HG03575 (cell line): ENCODE measurements around the gene DOCK1.

ENCODE experiments used
- ATAC-seq: cut with Tn5 transposase; IDR thresholded peaks from one replicate; pipeline ENCODE4 v1.9.1; 2021; ENCODE audit not compliant: unreplicated experiment, insufficient number of reproducible peaks, low FRiP score; ENCODE audit errors: extremely low read depth

DOCK1 gene

DNA sequence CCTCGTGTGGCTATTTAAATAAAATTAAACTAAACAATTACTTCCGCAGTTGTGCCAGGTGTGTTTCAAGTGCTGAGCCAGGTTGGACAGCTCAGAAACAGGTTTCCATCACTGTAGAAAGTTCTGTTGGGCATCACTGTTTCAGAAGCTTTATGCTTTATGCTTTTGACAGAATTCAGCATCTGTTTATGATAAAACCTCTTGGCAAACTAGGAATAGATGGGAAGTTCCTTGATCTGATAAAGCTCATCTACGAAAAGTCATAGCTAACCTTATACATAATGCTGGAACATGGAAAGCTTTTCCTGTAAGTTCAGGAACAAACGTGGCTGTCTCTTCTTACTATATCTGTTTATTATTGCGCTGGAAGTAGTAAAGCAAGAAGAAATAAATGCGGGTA is 143.4 kb downstream of the DOCK1 start:
- ATAC-seq = no peak

DNA sequence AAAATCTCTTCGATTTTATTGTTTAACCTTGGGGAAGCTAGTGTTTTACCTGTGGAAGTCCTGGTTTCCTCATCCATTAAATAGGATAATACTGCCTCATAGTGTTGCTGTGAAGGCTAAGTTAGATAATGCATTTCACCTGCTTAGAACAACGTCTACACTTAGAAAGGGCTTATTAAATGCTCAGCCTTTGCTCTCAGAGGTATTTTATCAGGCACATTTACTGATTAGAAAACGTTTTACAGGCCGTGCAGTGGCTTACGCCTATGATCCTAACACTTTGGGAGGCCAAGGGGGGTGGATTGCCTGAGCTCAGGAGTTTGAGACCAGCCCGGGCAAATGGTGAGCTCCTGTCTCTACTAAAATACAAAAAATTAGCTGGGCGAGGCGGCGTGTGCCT is 146.8 kb downstream of the DOCK1 start:
- no peak for ATAC-seq

DNA sequence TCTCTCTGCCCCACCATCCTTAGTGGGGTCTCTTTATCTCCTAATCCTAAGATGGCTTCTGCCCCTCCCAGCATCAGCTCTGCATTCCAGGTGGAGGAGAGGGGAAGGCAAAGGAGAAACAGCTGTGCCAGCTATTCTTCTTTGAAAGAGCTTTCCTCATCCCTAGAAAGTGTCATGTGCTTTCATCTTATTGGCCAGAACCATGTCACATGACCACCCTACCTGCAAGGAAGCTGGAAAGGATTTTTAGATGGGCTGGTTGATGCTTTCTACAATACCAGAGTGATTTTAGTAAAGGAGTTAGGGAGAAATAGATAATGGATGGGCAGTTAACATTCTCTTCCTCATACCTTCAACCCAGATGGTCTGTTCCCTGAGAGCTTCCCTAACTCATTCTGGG is 150.0 kb downstream of the DOCK1 start:
- ATAC-seq = no peak

DNA sequence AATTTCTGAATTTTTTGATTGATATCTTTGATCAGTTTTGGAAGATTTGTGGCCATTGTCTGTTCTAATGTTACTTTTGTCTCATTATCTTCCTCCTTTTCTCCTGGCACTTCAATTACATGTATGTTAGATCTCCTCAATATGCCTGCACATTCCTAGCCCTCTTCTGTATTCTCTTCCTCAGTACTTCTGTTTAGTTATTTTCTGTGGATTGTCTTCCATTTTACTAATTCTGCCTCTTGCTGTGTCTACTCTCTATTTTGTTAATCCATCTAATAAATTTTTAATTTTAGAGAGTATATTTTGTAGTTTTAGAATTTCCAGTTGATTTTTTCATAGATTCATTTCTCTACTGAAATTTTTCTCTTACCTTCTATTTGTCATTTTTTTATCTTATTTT is 154.1 kb downstream of the DOCK1 start:
- no peak for ATAC-seq

DNA sequence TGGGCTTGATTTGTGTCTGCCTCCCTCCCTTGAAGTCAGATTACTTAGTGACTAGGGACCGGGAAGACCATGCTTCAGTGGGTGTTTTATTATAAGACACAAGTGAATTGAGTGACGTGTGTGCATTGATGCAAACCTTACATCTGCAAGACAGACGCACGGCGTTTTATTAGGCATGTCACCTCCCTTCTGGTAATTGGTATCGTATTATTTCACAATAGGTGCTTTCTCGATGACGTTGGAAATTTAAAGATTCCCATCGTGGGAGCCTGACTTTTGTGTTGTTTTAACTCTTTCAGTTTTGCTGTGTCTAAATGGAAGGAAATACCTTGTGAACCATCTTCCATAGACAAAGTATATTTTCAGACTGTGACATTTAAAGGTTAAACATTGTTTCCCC is 158.5 kb downstream of the DOCK1 start:
- ATAC-seq = no peak

DNA sequence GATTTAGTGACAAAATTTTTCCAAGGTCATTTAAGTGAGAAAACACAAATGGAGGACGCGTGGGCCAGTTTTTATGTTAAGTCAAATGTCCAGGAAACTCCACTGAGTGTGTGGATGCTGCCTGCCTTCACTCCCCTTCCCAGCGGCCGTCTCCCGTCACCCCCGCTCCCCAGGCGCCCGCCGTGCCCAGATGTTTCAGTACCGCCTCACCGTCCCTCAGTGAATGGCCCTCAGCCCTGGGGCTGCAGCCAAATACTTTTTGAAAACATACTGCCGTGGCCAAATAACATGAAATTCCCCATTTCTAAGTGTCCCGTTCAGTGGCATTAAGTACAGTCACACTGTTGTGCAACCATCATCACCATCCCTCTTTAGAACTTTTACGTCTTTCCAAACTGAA is 159.2 kb downstream of the DOCK1 start:
- no peak for ATAC-seq

DNA sequence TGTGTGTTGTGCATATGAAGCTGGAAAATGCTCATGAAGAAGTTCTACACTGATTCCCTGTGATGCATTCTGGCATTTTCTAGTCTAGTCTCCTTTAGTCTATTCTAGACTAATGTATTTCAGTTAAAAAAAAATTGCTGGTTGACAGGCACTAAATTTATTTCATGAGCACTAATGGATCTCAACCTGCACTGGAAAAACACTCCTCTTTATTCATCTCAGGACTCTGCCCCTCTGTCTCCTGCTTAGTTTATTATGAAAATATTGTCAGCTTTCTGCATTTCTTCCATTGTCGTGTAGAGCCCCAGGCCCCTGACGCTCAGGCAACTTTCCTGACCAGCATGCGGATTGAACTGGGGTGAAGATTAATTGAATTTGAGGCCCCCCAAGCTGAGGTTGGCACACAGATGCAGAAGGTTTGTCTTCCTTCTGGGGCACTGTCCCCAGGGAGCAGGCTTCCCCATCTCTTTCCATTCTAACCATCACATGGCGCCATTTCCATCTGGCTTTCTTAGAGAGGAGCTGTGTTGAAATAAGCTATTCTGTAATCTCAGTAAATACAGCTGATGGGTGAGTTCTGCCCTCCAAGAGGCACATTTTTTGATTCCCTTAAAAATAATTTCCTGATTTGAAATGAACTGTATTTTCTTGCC is 162.4 kb downstream of the DOCK1 start:
- no peak for ATAC-seq

DNA sequence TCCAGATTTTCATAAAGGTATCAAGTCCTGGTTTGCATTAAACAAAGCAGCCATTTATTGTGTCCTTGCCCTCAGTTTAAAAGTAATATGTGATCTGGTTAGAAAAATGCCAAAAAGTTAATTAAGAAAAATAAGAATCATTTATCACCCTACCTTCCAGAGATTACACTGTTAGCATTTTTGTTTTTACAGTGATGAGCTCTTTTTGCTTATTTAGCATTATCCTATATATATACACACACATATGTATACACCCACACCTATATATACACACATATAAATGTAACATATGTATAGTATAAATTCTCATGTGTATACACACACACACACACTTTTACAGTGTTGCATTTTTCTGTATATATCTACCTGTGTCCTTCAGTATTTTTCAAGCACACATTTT is 163.3 kb downstream of the DOCK1 start:
- ATAC-seq = no peak

DNA sequence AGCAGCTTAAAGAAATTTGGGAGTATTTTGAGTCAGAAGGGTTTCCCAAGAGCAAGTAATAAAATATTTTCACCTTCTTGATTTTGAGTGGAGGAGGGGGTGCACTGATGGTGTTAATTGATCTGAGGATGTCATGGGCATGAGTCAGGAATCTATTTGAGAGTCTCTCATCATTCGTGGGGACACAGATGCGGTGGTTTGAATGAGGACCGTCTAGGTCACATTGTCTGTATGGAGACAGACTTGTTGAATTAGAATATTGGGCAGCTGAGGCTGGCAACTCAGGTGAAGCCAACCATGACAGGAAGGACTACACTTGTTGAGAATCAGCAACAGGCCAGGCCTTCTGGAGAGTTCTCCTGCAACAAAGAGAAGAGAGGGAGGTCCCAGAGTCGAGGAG is 164.2 kb downstream of the DOCK1 start:
- no peak for ATAC-seq

DNA sequence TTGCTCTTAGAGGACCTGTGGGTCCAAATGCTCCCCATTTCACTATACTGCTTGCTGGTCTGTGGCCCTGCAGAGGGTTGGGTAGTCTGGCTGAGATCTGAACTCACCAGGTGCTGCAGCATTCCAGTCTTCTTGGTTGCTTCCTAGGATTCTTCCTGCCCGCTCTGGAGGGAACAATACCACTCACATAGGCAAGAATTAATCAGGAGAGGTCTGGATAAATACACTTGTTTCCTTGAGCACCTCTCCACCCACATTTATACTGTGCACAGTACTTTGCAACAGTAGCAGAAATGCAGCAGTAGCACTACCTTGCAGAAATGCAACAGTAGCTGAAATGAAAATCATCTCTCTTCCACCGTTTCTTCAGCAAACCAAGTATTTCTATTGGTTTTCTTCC is 165.9 kb downstream of the DOCK1 start:
- ATAC-seq = no peak

DNA sequence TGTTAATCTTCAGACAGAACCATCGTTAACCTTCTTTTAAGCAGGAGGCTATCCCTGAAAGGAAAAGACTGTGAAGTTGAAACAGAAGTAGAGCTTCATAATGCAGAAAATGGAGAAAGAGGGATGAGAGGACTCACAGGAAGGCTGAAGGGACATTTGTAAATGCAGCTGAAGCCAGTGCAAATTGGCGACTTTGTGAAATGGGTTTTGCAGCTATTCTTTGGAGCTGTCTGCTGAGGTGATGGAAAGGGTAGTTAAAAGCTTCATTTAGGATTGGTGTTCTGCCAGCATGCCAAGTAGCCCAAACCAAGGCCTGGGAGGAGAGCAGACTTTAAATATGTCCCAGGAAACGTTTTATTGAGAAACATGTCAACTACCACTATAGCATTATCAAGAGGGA is 168.4 kb downstream of the DOCK1 start:
- no peak for ATAC-seq

DNA sequence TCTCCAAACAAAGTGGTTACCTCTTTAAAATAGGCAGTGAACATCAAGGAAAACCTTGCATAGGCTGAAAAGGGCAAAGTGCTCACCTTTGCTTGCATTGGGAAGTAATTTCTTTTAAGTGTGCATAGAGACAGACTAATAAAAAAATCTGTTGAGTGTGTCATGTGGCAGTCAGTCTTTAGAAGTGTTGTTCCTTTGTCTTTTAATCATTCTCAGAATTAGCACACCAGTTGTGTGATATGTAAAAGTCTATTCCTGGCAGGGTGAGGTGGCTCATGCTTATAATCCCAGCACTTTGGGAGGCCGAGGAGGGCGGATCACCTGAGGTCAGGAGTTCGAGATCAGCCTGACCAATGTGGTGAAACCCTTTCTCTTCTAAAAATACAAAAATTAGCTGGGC is 174.2 kb downstream of the DOCK1 start:
- ATAC-seq = no peak

DNA sequence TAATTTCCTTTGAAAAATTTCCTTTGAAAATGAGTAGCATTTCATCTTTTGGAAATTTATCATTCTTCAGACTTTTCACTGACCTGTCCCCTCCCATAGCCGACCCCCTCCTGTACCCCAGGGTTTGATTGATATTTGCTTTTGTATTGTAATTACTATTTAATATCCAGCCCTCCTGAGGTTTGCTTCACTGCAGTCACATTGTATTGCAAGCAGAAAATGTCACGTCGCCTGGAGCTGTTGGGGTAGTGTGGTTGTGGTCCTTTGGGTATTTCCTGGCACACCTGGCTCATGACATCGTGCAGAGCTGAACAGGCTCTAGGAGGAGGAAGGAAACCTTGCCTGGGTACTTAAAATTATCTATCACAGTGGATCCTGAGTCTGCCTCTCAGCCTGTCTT is 175.1 kb downstream of the DOCK1 start:
- no peak for ATAC-seq

DNA sequence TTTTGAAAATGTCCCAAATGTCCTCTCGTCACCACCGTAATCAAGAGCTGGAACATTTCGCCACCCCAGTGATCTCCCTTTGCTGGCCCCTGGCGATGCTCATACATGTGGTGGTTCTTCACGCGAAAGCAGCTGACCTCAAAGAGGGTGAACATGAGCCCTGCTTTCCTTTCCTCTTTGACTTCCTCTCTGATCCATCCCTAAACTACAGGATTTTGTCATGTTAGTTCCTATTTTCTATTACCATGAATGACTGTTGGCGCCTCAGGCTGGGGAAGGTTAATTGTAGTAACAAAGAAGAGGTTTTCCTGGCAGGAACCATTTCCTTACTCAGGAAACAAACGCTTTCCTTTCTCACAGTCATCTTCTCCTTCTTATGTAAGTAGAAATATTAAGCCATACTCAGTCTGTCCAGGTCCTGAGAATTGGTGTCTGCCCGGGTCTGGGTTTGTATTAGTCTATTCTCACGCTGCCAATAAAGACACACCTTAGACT is 176.7 kb downstream of the DOCK1 start:
- ATAC-seq = no peak

DNA sequence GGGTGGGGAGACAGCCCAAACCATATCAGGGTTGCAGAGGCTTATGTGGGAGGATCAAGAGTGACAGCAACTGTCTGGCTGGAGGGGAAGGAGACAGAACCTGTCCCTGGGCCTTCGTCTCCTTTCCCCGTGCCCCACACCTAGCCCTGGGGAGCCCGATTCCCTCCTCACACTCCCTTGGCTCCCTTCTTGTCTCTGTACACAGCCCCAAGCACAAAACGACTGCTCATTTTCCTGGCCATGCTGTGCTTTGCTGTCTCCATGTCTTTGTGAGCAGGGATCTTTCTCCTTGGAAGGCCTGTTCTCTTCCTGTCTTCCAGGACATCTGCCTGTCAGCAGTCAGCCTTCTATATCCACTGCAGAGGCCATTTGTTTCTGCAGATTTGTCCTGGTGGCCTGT is 177.4 kb downstream of the DOCK1 start:
- ATAC-seq = no peak

DNA sequence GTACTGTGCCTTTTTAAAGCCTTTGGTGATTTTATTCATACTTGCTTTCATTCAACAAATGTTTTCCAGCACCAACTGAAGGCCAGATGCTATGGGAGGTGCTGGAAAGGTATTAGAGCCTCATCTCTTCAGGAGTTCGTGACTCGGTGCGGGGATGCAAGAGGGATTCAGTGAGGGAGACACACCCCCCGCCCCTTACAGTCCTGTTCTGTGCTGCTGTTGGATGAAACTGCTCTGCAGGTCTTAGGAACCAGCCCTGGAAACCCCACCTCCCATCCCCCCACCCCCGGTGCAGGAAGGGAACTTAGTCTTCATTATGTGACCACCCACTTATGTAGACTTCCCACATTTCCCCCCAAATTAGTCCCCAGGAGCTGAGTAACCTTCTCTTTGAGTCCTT is 180.7 kb downstream of the DOCK1 start:
- no peak for ATAC-seq

DNA sequence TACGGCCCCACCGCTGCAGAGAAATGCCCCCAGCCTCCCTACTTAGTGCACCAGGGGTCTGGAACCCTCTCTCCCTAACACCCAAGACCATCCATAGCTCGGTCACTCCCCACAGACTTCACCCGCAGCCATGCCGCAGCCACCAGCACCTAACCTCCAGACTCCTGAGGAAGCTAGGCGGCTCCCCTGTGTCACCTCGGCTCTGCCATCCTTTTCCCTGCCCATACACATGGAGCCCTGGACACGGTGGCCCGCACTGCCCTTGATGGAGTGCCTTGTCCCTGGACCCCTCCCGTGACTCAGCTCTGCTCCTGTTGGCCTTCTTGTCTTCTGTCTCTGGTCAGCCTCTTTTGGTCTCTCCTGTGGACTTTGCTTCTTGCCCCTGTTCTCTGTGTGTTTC is 183.7 kb downstream of the DOCK1 start:
- ATAC-seq = no peak

DNA sequence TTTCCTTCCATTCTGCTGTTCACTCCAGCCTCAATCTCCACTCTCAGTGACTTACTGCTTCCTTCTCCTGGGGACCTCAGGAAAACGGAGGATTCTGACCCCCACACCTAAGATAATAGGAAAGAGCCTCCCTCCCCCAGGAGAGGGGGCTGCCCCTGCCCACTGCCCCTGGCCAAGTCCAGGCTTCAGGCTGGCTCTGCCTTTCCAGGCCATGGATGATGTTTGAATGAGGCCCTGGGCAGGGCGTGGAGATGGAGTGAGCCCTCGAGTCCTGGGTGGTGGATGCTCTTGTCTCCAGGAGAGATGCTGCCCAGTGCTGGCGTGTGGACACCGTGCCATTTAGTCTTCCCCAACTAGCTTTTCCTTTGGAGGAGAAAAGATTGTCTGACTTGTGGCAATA is 184.2 kb downstream of the DOCK1 start:
- no peak for ATAC-seq

DNA sequence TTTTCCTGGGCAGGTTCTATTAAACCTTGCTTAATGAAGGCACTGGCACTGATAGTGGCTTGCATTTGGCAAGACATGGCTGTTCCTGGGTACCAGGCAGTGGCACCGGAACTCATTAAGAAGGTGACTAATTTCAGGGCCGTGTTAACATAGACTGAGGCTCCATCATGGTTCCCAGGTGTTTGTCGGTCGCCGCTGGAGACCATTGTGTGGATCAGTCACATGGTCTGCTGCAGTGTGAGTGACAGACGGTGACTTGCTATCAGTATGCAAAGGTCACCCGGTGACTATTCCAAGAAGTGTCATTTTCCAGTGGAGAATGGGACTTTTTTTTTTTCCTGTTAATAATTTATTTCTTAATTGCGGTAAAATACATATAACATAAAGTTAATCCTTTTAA is 184.9 kb downstream of the DOCK1 start:
- ATAC-seq = no peak

DNA sequence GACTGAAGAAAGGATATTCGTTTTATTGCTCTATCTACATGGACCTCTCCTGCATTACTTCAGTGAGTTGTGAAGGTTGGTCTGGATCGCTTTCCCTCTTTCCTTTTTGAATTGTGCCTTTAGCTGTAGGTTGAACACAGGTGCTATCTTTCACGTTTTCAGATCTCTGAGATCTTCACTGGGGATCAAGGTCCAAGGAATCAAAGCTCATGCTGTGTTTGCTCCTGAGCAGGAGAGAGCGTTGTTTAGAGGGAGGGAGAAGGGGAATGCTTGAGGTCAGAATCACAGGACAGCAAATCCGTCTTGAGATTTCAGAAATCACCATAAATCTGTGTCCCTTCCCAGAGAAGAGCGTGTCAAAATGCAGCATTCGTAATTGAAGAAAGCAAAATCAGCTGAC is 186.1 kb downstream of the DOCK1 start:
- ATAC-seq = no peak

DNA sequence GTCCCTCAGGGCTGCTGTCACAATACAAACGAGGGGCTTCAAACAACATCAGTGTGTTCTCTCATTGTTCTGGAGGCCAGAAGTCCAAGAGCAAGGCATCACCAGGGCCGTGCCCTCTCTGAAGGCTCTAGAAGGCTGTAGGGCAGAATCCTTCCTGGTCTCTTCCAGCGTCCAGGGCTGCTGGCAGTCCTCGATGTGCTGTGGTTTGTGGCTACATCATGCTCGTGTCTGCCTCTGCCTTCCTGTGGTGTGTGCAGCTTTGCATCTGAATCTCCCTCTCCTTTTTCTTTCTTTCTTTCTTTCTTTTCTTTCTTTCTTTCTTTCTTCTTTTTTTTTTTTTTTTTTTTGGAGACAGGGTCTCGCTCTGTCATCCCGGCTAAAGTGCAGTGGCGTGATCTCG is 187.7 kb downstream of the DOCK1 start:
- ATAC-seq = no peak
